C4-2B (cell line): ENCODE results near the gene TULP4.

Source experiments
- ZFX ChIP-seq: fragments of 450-650 bp; IDR thresholded peaks from 2 replicates; pipeline ENCODE4 v1.6.1; 2017
- TF ChIP-seq, protein P1 (sequence below): fragments of 450-650 bp; conservative IDR thresholded peaks from 2 replicates; pipeline ENCODE4 v1.5.1; 2017; ENCODE audit warnings: mild to moderate bottlenecking

DNA sequence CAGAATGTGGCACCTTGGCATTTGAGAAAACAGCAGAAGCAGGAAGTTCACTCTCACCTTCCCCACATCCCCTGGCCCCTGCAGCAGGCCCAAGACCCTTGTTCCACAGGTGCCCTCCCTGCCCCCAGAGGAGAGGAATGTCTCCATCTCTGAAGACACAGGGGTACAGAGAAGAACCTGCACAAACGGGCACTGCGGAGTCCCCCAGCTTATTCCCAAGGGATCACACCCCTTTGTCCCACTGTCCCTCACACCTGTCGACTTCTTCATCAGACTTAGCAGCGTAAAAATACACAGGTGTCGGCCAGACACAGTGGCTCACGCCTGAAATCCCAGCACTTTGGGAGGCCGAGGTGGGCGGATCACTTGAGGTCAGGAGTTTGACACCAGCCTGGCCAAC lies 204.8 kb downstream of the TULP4 start:
- TF ChIP-seq, protein P1, sequence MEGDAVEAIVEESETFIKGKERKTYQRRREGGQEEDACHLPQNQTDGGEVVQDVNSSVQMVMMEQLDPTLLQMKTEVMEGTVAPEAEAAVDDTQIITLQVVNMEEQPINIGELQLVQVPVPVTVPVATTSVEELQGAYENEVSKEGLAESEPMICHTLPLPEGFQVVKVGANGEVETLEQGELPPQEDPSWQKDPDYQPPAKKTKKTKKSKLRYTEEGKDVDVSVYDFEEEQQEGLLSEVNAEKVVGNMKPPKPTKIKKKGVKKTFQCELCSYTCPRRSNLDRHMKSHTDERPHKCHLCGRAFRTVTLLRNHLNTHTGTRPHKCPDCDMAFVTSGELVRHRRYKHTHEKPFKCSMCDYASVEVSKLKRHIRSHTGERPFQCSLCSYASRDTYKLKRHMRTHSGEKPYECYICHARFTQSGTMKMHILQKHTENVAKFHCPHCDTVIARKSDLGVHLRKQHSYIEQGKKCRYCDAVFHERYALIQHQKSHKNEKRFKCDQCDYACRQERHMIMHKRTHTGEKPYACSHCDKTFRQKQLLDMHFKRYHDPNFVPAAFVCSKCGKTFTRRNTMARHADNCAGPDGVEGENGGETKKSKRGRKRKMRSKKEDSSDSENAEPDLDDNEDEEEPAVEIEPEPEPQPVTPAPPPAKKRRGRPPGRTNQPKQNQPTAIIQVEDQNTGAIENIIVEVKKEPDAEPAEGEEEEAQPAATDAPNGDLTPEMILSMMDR, result no peak
- TF ChIP-seq ZFX, result no peak
